Fibroblast of skin of left biceps (primary cell): ENCODE measurements around the gene ANAPC1.
A peak's percentile ranks its signal among the peaks of the same experiment; 100 is the strongest.
"Not testable (repeated sequence)": the region's sequence is repeated elsewhere in the genome, so short reads cannot be mapped to it uniquely, and the experiment has no call there.

ENCODE experiments used
- DNase-seq, 2 experiments: peaks; one replicate each; pipeline ENCODE4 v3.0.0-alpha.2; 2013; ENCODE audit warnings: low read depth in 2 of 2

The ANAPC1 gene

DNA sequence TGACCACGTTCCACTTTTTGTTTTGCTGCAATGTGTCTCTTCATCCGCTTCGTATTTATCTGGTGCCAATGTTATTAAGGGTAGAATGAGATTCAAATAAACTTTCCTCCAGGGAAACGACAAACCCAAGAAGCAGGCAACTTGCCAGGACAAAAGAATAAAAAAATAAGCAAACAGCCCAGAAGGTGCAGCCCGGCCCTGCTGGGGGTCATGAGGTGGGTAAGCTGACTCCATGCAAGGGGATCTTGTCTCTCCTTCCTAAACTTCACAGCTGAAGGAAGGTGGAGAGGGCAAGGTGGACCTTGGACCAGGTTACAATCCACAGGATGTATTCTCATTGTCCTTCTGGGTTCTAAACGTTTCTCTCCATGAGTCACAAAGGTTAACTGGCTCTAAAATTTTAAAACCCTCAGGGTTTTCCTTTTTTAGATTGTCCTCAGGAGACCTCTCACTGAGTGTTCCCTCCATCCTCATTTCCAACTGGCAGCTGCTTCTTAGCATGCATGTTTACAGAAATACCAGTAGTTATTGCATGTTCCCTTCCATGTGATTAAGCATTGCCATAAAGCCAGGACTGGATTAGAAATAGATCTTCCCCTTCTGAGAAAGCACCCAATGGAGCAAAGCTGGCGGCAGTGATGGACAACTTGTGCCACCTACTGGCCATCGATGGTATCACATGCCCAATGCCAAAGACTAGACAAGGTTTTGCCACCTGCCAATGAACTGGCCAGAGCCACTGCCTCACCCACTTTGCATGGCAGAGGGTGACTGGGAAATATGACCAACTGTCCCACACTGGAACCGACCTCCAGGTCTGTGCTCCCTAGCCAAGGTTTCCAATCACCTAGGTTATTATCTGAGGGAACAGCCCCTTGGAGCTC lies 147.9 kb downstream of the ANAPC1 start:
- peak in 1 of 2 experiments; percentile 12 for DNase-seq

DNA sequence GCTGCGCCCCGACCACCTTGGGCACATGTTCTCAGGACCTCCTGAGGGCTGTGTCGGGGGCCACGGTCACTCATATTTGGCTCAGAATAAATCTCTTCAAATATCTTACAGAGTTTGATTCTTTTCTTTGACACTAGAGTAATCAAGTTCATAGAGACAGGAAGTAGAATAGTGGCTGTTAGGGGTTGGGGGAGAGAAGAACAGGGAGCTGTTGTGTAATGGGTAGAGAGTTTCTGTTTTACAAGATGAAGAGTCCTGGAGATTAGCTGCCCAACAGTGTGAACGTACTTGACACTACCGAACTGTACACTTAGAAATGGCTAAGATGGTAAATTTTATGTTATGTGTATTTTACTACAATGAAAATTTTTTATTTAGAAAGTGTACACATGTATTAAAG lies 148.6 kb downstream of the ANAPC1 start:
- not testable (repeated sequence) for DNase-seq

DNA sequence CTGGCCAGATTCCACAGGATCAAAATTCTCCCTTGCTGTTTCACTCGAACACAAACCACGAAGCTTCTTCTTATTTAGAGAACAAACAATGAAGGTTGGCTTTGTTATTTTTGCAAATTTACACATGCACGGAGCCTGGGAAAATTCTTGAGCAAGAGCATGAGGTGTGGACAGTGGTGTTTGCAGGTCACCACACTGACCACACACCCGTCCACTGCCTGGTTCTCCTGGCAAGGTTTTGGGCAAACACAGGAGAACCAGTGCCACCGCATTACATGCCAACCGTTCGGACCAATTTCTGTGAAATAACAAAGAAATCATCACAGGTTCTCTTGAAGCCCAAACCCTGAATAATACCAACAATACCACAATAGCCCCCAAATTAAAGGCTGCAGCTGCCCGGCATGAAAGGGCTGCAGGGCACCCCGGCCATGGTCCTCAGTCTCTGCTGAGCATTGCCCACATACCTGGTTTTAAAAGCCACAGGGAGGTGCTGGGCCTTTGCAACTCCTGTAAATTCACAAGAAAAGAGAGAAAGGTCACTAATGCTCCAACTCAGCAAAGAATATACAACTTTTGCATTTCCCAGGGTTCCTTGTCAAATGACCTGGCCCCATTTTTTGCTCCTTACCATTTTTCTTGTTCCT lies 154.1 kb downstream of the ANAPC1 start:
- DNase-seq = not testable (repeated sequence)

DNA sequence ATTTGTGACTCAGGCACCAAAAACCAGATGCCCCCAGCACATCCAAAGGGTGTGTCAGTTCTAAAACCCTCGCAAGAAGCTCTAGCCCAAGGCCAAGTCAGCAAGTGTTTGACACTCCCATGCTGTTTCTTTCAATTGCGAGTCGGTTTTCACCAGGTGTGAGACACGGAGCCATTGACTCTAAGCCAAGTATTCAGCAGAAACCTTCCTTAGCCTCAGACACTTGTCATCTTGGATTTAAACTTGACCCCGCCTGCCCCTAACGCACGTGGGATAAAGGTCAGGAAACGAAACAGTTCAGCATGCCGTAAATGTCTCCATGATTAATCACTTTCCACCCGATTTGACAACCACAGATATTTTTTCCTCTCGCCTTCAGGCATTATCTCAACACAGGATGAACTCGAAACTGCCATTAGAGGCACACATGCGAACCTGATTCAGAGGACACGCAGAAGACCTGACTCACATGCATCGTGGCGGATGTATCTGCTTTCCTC lies 156.3 kb downstream of the ANAPC1 start:
- not testable (repeated sequence) for DNase-seq

DNA sequence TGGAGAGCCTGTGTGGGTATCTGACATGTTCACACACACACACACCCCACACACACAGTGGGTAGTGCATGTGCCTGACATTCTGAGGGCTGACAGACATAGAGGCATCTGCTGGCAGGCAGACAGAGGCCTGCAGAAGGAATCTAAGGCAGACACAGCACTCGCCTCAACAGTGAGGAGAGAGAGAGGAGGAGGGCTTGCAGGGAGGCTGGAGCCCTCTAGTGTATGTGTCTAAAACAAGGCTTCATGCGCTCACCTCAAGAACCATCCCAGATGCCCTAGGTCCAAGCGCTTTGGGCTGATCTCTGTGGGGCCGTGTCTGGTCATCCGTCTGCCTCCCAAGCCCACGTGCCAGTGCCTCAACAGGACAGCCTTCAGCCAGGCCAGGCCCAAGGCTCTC lies 158.3 kb downstream of the ANAPC1 start:
- not testable (repeated sequence) for DNase-seq

DNA sequence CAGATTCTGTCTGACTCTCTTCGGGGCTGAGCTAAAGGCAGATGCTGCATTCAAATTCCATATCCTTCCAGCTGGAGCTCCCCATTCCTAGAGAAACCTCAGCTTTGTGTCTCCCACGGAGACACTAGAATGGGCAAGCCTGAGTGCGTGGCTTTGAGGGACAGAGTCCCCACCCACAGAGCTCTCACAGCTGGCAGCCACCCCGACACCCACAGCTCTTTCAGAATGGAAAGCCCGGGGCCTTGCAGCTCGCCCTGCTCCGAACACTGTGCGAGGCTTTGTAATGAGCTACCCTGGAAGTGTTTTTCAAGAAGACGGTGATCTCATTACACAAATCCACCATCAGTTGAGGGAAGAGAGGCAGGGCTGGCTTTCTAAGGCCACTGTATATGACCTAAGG lies 164.4 kb downstream of the ANAPC1 start:
- not testable (repeated sequence) for DNase-seq
